Hepatocyte (in vitro differentiated cells): ENCODE data around the gene TTL.

Experiments
- EZH2 ChIP-seq: fragments of 200-600 bp; sonication (generic); IDR thresholded peaks from 2 replicates; pipeline ENCODE4 v1.6.1; 2016; ENCODE audit warnings: antibody characterized with exemption, mild to moderate bottlenecking, borderline replicate concordance
- EZH2phosphoT487 ChIP-seq: fragments of 200-600 bp; sonication (generic); IDR thresholded peaks from one replicate; pipeline ENCODE4 v1.6.1; 2018; ENCODE audit warnings: antibody characterized with exemption, mild to moderate bottlenecking, low read depth, moderate library complexity; ENCODE audit not compliant: unreplicated experiment, severe bottlenecking
- TF ChIP-seq, protein P1 (sequence below): fragments of 200-600 bp; sonication (generic); IDR thresholded peaks from 2 replicates; pipeline ENCODE4 v1.5.1; 2016; ENCODE audit warnings: antibody characterized with exemption, mild to moderate bottlenecking; ENCODE audit not compliant: poor library complexity

DNA sequence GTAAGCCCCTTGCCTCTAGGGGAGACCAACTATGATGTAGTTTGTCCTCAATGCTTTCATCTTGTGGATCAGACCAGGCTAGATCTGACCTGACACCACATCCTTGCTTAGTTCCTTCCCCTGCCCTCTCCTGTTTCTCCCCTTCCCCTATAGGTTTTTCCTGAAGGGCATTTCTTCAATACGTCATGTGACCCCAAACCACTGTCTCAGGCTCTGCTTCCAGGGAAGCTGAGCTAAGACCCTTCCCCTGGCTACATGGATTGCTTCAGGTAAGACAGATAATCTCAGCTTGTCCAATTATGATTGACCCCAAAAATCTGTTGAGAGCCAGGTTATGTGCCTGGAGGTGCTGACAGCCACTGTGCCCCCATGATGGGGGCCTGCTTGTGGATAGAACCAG lies 22.6 kb upstream of the TTL start:
- TF ChIP-seq, protein P1, sequence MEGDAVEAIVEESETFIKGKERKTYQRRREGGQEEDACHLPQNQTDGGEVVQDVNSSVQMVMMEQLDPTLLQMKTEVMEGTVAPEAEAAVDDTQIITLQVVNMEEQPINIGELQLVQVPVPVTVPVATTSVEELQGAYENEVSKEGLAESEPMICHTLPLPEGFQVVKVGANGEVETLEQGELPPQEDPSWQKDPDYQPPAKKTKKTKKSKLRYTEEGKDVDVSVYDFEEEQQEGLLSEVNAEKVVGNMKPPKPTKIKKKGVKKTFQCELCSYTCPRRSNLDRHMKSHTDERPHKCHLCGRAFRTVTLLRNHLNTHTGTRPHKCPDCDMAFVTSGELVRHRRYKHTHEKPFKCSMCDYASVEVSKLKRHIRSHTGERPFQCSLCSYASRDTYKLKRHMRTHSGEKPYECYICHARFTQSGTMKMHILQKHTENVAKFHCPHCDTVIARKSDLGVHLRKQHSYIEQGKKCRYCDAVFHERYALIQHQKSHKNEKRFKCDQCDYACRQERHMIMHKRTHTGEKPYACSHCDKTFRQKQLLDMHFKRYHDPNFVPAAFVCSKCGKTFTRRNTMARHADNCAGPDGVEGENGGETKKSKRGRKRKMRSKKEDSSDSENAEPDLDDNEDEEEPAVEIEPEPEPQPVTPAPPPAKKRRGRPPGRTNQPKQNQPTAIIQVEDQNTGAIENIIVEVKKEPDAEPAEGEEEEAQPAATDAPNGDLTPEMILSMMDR: no peak
- TF ChIP-seq EZH2phosphoT487 (no peak), EZH2 (no peak)
